Urothelium cell line (cell line): ENCODE data around the gene ABCG1.

ENCODE experiments used
- DNase-seq: peaks from one replicate; pipeline ENCODE4 v3.0.0; 2011; ENCODE audit warnings: low spot score, mixed read lengths
- FAIRE-seq: peaks from 2 replicates; lab custom pipeline; 2011; peaks lifted over from hg19 to GRCh38; lab: Jason Lieb, UNC

ABCG1 gene

GRCh38 chr21:42302076-42302650 lies 83.2 kb downstream of the ABCG1 start:
- FAIRE-seq, result no peak
- DNase-seq, result no peak

GRCh38 chr21:42302794-42303193 lies 83.9 kb downstream of the ABCG1 start:
- DNase-seq (no peak), FAIRE-seq (no peak)

- DNase-seq (no peak), FAIRE-seq (no peak)
These were observed 84.5 kb downstream of the ABCG1 start for GRCh38 chr21:42303443-42303842.

GRCh38 chr21:42304556-42305454 lies 85.9 kb downstream of the ABCG1 start:
- DNase-seq, result no peak
- FAIRE-seq, result no peak

DNA sequence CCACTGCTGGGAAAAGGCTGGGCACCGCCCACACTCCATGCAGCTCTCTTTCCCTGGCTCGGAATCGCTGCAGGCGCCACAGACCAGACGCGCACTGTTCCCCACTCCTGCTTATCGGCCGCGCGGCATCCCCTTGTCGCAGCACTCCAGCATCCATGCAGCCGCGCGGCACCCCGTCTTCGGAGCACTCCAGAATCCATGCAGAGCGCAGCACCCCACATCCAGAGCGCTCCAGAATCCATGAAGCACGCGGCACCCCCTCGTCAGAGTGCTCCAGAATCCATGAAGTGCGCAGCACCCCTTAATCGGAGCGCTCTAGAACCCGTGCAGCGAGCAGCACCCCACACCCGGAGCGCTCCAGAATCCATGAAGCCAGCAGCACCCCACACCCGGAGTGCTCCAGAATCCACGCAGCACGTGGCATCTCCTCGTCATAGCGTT lies 86.8 kb downstream of the ABCG1 start:
- FAIRE-seq (no peak), DNase-seq (no peak)

DNA sequence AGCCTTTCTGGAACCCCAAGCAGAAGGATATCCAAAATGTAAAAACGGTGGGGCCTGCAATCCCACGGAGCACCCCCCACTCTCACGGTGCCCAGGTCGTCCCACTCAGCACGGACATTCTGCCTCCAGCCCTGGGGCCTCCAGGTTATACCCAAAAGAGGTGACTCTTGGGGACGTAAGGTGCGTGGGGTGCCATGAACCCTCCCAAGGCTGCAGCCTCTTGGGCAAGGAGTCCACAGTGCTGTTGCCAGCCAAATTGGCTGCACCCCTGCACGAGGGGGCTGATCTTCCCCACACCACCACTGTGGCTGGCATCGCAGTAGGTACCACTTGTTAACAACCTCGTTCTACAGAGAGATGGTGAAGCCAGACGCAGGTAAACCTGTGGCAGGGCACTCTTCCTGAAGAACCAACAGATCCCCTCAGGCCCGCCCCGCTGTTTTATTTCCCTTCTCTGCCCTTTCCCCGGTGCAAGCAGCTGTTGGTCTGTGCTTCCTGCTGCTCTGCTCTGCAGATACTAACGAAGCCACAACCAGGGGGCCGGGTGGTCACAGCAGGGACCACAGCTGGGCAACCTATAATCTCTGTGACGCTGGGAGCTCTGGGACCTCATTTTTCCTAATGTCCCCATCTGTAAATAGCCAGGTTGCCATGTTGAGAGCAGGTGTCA lies 87.6 kb downstream of the ABCG1 start:
- no peak for FAIRE-seq

GRCh38 chr21:42307106-42307505 lies 88.2 kb downstream of the ABCG1 start:
- FAIRE-seq, result no peak
- no peak for DNase-seq

More for the DNA sequence above, 87.6 kb downstream of the ABCG1 start:
- DNase-seq, result no peak

DNA sequence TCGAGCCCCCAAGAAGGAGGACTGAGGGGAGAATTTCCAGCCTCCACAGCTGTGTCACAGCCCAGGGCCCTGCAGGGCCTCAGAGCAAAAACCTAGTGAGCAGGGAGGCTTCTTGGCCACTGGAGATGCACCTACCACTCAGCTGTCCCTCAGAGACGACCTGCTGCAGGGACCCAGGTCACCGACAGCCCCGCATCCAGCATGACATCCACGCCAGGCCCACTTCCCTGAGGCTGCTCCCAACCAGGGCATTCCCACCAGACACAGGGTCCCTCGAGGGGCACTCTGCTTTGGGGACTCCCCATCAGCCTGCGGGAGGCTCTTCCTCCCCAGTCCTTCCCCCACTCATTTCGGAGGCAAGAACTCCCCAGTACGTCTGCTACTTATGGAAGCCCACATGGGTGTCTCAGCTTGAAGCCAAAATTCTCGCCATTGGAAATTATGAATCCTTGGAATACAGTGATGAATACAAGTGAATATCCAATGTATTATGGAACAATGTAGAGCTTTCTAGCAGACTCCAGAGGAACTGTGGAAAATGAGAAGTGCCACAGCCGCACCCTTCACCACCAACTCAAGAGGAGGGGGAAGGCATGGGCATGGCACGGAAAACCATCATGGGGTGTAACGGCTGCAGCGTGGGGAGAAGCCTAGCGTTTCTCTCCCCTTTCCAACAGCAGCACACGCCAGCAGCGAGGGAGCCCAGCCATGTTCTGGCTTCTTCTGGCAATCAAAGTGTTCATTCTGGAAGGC lies 89.4 kb downstream of the ABCG1 start:
- no peak for FAIRE-seq
- no peak for DNase-seq

DNA sequence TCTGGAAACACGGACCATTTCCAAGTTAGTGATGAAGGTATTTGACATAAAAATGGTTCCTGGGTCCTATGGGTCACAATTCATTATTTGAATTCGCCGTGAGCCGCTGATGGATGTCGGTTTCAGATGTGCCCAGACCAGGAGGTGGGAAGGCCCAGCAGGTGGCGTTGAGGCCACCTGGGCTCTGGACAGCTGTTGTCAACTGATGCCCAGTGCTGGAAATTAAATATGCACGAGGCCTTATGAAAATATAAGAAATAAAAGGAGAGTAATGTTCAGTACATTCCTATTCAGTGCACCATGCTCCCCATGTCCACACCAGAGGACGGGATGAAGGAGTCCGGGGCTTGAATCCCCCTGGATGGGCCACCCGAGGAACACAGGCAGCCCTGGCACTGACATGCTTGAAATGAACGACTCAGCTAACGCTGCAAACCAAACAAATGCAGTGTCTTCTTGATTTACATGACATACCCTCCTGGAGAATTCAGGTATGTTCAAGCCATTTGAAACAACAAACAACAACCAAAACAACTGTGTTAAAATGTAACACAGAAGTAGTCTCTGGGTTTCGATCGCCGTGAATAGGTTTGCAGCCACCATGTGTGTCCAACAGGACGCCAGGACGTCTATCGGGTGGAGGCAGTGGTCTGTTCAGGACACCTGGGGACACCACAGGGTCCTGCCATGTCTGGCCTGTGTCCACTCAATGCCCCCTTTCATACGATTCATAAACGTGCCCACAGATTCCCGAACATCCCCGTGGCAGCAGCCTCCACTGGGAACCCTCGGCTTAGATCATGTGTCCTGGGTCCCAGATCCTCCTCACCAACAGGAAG lies 90.2 kb downstream of the ABCG1 start:
- DNase-seq (no peak), FAIRE-seq (no peak)

DNA sequence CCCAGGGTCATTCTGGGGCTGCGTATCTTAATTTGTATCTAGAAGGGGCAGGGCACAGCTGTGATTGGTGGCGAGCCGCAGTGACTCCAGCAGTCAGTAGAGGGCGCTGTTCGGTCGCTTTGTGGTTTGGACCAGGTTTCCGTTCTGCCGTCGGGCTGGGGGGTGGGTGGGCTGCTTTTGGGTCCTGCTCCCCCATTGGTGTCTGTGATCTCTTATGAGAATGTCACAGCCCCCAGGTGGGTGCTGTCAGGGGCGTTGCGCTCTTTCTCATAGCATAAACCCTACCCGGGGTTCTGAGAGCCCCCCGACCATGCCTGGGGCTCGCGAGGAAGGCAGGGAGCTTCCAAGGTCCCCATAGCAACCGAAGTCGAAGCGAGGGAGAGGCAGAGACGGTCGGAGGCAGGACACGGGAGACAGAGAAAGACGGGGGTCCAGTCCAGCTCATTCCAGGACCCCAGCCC lies 90.8 kb downstream of the ABCG1 start:
- peak; percentile 72 for DNase-seq
- no peak for FAIRE-seq

GRCh38 chr21:42310411-42311001 lies 91.6 kb downstream of the ABCG1 start:
- no peak for FAIRE-seq
- DNase-seq, result no peak

- no peak for DNase-seq
- FAIRE-seq, result no peak
These were observed 92.2 kb downstream of the ABCG1 start for GRCh38 chr21:42311160-42311559.

DNA sequence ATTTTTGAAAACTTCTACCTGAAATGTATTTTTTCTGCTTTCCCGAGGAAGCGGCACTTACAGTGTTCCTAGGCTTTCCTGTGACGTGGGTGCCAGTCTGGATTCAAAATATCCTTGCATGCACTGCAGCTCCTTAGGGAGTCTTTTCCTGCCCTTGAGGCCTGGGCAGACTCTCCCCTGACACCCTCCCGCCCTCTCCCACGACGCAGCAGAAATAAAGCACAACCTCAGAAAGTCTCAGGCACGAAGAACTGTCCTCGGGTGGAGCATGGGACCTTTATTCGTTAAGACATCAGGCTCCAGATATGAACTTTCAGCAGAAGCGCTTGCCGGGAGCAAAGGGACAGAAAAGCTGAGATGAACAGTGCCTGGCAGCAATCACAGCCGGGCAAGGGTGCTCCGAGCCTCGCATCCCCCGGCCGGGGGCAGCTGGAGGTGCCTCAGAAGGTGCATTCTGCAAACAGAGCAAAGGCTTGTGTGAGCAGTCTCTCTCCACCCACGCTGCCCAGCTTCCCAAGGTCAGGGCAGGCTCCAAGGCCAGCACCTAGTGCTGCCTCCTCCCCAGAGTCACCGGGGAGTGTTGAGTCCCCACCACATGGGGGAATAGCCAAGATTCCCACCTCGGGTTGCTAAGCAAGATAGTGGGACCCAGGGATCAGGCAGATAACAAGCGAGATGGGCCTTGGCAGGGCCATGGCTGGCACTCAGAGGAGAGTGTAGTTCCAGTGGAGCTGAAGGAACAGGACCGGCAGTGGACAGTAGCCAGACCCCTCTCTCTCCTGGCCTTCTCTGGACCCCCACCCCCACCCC lies 93.1 kb downstream of the ABCG1 start:
- FAIRE-seq, result no peak
- no peak for DNase-seq

DNA sequence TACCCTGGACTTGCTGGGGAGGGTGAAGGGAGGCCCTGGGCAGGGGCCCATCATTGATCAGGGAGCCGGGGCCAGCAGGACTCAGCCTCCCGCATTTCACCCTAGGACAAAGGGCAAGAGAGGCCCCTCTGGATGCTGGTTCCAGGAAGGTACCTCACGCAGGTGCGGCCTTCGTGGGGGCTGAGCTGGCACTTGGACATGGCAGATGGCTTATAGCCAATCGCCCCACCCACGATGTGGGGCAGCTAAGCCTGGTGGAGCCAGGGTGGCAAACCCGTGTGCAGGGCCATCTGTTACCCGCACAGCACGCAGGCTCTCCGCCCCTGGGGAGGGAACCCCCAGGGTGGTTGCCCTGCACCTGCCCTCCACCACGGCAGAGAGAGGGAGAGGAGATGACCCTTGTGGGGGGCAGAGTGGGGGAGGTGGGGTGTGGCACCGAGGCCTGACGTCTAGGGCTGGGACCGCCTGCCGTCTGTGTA lies 93.7 kb downstream of the ABCG1 start:
- FAIRE-seq (no peak), DNase-seq (no peak)

DNA sequence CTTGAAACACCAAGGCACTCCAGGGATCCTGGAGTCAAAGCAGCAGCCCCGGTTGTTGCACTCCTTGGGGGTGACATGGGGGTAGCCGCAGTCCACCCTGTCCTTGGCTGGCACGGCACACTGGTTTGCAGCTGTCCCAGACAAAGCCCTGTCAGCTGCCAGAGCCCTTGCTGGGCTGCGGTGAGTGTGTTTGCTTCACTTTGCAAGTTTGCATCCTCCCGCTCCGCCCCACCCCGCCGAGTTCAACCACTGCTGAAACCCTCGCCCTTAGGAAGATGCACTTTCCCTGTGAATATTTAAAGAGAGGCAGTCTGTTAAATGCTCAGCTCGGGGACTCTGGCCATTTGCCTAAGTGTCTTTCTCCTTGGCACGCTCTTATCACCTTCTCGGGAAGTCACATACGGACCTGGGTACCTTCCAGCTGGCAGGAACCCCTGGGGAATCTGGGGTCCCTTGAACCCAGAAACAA lies 94.6 kb downstream of the ABCG1 start:
- DNase-seq (no peak), FAIRE-seq (no peak)

GRCh38 chr21:42314616-42315295 lies 95.8 kb downstream of the ABCG1 start:
- DNase-seq, result no peak
- FAIRE-seq, result no peak

DNA sequence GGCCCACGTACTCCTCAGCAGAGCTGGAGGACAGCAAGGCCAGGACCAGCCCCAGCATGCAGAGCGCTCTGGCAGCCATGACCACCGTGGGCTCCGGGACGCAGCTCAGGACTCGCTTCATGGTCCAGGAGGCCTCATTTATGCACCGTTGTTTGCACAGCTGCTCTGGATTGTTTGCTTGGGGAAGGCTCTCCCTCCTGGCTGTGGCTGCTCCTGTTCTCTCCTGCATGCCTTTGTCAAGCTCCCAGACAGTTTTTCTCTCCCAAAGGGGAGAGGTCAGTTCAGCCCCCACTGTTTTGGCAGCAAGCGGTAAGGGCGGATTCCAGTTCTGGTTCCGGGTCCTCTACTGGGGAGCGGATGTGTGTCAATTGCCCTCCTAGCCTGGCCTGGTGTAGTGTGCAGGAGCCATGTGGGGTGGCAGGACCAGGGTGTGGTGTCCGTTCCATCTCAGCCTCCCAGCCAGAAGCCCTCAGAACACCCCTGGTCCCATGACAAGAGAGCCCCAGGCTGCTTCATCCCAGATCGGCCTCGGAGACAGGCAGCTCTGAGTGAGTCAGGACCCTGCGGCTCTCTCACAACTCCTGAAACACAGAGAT lies 96.5 kb downstream of the ABCG1 start, which contains the start of gene TFF3:
Gene TFF3, minus strand, starts transcription at position 114 of the 596 bp plus-strand sequence. Its CDS starts 35 bp downstream, at position 79.
- DNase-seq (no peak), FAIRE-seq (no peak)
